Activated T-cell treated with anti-CD3 and anti-CD28 coated beads for 24 hours (primary cell): ENCODE results near the gene NDUFA11.
"Not testable (repeated sequence)": the region's sequence is repeated elsewhere in the genome, so short reads cannot be mapped to it uniquely, and the experiment has no call there.

Experiments
- DNase-seq: peaks from one replicate; pipeline ENCODE4 v3.0.0-alpha.2; 2020; ENCODE audit warnings: low read depth

Gene NDUFA11

DNA sequence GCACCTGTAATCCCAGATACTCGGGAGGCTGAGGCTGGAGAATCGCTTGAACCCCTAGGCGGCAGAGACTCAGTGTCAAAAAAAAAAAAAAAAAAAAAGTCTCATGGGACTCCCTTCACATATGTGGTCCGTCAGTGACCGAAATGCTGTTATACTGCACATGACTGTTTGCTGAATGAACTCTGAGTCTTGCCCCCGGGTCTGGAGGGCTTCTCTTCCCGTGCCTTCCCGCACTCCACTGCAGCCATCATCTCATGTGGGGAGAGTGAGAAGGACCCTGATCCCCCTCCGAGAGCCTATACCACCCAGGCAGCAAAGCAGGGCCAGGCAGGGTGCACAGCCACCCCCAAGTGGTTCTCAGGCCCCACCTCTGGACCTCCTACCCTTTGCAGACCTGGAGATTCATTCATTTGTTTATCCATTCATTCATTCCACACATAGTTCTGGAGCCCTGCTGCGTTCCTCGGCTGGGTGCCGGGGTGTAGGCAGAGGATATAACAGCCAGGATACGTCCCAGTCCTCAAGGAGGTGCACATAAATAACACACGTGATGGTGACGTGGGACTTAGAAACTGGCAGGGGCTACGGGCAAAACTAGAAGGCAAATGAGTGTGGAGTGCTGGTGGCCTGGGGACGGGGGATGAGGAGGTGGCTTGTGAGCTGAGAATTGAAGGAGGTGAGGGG, 14.2 kb downstream of the NDUFA11 start:
- DNase-seq: no peak

DNA sequence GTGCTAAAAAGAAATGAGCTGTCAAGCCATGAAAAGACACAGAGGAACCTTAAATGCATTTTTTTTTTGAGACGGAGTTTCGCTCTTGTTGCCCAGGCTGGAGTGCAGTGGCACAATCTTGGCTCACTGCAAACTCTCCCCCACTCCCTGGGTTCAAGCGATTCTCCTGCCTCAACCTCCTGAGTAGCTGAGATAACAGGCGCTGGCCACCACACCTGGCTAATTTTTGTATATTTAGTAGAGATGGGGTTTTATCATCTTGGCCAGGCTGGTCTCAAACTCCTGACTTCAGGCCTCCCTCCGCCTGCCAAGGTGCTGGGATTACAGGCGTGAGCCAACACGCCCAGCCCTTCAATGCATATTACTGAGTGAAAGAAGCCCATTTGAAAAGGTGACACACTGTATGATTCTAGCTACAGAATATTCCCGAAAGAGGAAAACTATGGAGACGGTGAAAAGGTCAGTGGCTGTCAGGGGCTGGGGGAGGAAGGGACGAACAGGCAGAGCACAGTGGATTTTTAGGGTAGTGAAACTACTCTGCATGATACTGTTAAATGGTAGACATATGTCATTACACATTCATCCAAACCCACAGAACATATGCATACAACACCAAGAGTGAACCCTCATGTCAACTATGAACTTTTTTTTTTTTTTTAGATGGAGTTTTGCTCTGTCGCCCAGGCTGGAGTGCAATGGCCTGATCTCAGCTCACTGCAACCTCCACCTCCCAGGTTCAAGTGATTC, 19.4 kb downstream of the NDUFA11 start:
- not testable (repeated sequence) for DNase-seq

DNA sequence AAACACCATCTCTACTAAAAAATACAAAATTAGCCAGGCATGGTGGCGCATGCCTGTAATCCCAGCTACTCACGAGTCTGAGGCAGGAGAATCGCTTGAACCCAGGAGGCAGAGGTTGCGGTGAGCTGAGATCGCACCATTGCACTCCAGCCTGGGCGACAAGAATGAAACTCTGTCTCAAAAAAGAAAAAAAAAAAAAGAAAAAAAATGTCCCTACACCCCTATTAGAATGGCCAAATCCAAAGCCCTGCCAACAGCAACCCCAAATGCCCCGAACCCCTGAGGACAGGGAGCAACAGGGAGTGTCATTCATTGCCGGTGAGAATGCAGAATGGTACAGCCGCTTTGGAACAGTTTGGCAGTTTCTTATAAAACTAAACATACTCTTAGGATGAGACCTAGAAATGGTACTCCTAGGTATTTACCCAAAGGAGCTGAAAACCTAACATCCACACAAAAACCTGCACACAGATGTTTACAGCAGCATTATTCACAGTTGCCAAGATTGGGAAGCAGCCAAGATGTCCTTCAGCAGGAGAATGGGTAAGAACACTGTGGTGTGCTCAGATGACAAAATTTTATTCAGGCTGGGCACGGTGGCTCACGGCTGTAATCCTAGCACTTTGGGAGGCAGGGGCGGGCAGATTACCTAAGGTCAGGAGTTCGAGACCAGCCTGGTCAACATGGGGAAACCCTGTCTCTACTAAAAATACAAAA, 20.3 kb downstream of the NDUFA11 start:
- not testable (repeated sequence) for DNase-seq

DNA sequence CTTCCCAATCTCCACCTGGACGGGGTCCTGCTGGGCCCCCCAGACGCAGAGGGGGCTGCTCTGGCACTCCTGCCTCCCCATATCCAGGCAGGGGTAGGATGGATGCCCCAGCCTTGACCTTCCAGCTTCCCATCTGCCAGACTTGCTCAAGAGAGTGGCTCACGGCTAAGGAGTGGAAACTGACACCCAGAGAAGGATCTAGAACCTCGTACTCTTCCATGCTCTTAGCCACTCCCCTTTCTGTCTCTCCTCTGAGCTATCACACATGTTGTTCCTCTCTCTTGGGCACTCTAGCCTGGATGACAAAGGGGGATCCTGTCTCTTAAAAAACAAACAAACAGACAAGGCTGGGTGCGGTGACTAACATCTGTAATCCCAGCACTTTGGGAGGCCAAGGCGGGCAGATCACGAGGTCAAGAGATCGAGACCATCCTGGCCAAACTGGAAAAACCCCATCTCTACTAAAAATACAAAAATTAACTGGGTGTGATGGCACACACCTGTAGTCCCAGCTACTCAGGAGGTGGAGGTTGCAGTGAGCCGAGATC, 21.1 kb downstream of the NDUFA11 start:
- no peak for DNase-seq

DNA sequence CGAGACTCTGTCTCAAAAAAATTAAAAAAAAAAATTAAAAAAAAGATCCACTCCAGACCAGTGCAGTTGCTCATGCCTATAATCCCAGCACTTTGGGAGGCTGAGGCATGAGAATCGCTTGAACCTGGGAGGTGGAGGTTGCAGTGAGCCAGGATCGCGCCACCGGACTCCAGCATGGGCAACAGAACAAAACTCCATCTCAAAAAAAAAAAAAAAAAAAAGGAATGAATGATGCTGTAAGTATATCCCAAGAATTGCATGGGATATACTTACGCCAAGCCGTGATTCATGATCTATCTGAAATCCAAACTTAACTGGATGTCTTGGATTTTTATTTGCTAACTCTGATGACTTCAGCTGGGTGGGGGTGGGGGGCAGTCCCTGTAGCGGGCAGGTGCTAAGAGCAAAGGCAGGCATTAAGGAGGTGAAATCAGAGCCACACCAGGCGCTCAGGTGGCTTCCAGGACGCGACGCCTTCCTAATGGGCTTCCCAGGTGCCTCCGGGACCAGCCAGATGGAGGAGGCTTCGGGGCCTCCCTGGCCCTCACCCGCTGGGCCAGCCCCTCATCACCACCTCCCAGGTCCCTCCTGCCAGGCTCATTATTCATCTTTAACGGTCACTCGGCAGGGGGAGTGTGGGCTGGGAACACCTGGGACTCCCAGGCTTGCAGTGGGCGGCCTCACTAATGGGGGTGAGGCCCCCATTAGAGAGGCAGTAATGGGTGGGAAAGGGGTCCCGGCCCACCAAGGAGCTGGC, 21.9 kb downstream of the NDUFA11 start:
- no peak for DNase-seq

DNA sequence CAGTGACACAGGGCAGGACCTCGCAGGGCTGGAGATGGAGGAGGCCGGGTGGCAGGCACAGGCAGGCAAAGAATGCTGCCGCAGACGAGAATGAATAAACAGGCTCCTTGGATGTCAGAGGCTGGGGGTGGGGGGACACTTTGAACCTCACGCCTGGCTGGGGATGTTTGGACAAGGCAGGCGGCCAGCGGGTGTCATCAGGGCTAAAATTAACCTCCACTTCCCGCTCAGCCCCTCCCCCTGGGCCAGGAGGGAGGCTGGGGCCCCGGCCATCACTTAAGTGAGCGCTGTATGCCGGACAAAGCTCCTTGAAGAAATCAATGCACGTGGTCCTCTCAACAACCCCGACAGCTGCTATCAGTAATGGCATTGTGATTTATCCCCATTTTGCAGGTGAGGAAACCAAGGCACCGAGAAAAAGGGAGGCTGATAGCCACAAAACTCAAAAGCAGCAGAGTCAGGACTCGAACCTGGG, 22.9 kb downstream of the NDUFA11 start:
- no peak for DNase-seq

DNA sequence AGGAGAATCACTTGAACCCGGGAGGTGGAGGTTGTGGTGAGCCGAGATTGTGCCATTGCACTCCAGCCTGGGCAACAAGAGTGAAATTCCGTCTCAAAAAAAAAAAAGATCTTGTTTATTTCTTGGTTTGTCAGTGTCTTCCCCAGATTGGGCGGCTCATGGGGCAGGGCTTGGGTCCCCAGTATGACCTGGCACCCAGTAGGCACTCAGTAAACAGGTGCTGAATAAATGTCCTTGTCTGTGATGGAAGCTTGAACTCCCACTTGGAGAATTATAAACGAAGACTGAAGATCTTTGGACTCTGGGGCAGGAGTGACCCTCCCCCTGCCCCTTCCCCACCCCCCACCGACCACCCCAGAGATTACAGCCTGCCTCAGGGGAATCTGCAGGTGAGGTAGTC, 23.4 kb downstream of the NDUFA11 start:
- DNase-seq: no peak

DNA sequence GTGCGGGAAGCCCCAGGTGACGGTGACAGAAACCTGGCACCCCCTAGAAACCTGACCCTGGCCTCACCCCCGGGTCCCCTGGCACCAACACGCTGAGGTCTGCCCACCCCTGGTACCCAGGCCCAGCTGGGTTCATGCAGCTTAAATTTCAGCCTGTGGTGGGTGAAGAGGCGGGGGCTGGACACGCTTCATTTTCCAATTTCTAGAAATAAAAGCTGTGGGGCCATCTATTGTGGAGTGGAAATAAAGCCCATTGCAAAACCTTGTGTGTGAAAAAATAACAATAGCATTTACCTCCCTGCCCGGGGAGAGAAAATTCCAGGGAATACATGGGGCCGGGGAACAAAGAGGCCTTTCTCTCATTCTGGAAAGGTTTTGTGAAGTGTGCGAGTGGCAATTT, 25.7 kb downstream of the NDUFA11 start:
- DNase-seq: no peak

DNA sequence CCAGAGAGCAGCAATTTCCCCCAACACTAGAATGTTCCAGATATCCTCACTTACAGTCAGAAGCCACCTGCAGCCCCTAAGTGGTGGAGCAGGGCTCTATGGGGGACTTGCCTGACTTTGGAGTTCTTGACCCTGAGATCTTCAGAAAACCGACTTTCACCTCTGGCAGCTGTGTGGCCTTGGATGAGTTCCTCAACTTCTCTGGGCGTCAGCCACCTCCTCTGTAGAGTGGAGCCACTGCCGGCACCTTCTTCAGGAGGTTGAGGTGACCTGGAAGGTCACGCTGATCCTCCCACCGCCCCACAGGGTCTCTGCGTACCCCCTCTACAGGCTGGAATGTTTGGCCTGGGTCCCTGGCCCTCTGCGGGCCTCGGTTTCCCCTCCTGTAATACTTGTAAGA, 26.2 kb downstream of the NDUFA11 start:
- no peak for DNase-seq

DNA sequence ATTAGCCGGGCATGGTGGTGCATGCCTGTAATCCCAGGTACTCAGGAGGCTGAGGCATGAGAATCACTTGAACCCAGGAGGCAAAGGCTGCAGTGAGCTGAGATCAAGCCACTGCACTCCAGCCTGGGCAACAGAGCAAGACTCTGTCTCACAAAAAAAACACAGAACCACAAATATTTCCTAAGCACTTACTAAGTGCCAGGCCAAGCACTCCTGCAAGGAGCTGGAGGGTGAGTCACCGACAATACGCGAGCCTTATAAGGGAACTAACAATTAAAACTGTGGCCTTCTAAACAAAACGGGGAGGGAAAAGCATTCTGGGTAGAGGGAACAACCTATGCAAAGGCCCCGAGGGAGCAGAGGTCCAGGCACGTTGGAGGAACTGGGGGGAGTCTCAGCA, 29.1 kb downstream of the NDUFA11 start:
- DNase-seq: not testable (repeated sequence)

DNA sequence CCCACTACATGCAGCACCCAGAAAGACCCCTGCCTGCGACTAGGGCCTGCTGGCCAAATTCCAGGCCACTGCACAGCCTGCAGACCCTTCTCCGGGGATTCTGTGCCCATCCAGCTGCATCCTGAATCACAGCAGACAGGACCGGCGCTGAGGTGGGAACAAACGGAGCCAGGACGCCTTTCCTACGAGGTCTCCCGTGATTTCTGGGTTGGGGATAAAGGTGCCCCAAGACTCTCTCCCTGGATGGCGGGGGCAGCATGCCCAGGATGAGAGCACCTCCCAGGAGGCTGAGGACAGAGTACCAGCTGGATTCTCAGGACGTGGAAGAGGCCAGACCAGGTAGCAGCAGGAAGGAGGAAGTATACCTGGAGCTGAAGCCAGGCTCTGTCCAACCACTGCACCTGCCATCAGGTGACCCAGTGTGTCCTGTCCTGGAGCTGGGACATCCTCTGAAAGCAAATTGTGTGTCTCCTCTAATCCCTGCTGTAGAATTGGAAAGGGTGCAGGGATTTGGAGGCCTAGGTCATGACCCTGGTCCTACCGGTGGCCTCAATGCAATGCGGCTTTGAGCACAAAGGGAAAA, 29.9 kb downstream of the NDUFA11 start:
- DNase-seq: no peak

DNA sequence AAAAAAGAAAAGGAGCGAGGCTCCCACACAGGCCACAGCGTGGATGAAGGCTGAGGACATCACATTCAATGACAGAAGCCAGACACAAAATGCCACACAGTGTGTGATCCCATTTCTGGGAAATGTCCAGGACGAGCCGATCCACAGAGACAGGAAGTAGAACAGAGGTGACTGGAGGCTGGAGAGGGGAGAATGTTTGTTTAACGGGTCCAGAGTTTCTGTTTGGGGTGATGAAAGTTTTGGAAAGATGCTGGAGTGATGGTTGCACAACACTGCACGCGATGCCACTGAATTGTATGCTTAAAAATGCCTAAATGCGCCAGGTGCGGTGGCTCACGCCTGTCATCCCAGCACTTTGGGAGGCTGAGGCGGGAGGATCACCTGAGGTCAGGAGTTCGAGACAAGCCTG, 32.6 kb downstream of the NDUFA11 start:
- no peak for DNase-seq

DNA sequence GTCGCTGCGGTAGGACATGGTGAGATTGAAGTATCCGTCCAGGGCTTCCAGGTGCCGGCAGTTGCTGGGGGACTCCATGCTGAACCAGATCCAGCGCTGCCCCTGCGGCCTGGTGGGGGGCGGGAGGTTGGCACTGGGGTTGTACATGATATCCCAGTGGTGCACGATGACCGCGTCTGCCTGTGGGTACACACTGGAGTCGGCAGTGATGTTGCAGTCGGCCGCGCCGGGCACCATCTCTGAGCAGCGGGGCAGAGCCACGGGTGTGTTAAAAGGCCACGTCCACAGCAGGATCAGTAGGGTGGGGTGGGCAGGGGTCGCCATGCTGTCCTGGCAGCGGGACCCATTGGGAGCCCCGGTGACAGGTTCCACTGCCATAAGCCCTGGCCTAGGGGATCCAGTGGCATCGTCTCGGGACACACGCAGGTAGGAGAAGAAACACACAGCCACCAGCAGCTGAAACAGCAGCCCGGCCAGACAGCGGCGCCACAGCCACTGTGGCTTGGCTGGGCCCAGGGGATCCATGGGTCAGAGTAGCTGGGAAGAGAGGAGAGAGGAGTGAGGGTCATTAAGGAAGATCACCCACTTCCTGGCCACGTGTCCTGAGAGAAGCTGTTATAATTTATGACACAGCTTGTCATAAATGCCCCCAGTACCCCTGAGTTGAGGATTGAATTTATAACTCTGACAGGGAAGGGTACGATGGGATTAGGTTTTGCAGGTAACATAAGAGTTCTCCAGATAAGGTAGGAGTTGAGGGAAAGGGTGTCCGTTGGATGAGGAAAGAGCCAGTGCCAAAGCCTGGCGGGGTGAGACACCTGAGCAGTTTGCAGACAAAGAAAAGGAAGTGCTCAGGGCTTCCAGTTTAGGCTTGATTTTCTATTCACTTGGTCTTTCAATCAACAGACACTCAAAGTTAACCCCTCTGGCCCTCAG, 36.1 kb downstream of the NDUFA11 start:
- no peak for DNase-seq

DNA sequence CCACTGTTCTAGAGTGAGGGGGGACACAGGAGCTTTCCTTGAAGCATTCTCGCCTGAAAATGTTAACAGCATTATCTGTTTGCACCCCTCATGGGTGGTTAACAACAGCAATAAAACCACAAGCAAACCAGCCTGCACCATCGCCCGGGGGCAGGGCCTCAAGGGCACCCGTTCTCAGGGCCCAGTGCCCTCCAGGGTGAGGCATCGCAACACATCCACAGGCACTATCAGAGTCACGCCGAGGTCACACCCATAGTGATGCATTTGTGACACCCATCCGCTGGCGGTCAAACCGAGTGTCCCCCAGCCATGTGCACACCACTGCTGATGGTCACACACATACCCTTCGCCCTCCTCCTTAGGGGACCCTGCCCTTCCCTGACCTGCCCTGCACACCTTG, 37.8 kb downstream of the NDUFA11 start:
- no peak for DNase-seq

DNA sequence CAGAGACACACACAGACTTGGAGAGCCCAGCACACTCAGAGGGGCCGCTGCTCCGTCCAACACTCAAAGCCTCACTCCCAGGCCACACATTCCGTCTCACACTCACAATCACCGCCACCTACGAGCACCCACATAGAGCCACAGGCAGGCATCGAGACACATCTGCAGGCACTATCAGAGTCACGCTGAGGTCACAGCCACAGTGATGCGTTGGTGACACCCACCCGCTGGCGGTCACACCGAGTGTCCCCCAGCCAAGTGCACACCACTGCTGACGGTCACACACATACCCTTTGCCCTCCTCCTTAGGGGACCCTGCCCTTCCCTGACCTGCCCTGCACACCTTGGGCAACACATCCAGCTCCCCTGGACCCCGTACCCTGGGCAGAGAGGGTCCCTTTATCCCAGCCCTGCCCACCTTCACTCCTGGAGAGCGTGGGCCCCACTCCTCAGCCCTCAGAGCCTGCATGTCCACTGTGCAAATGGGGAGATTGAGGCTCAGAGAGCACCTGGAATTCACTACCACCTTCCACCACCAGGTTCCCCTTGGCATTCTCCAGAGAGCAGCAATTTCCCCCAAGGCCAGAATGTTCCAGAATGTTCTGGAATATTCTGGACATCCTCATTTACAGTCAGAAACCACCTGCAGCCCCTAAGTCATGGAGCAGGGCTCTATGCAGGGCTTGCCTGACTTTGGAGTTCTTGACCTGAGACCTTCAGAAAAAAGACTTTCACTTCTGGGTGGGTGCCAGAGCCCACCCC, 38.7 kb downstream of the NDUFA11 start:
- DNase-seq: no peak

DNA sequence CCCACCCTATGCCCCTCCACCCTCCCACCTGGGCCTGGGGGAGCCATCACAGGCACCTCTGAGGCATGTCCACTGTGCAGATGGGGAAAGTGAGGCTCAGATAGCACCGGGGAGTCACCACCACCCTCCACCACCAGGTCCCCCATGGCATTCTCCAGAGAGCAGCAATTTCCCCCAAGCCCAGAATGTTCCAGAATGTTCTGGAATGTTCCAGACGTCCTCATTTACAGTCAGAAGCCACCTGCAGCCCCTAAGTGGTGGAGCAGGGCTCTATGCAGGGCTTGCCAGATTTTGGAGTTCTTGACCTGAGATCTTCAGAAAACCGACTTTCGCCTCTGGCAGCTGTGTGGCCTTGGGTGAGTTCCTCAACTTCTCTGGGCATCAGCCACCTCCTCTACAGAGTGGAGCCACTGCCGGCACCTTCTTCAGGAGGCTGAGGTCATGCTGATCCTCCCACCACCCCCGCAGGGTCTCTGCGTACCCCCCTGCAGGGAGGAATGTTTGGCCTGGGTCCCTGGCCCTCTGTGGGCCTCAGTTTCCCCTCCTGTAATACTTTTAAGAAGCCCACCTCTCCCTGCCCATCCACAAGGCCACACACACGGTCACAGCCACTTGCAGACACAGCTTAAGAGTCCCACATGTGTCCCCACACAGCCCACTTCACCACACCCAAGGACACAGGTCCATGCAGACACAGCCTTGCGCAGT, 39.4 kb downstream of the NDUFA11 start:
- no peak for DNase-seq

DNA sequence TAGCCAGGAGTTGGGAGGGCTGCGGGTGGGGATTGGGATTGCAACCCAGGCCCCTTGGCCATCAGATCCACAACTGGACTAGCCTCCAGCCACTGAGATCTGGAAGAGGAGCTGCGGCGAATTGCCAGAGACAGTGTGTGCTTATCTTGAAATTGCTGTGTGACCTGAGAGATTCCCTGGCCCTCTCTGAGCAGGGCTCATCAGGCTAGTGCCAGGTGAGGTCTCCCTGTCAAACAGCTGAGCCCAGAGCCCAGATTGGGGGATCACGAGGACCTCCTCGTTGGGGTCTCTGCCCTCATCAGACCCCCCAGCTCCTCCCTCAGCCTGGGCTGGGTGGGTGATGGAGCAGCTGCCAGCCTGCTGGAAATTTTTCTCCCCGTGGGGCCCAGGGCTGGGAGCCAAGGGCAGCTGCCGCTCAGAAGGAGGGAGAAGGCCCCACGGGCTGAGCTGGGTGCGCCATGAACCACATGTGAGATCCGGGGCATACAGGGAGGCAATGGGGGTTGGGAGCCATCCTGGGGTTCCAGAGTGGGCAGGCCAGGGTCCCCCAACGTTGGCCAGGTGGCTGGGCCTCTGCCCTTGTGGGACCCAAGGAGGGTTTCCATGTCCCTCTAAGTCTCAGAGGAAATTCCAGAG, 40.4 kb downstream of the NDUFA11 start:
- no peak for DNase-seq
